ENCODE measurements around the gene NKIRAS1.

NKIRAS1 gene

DNA sequence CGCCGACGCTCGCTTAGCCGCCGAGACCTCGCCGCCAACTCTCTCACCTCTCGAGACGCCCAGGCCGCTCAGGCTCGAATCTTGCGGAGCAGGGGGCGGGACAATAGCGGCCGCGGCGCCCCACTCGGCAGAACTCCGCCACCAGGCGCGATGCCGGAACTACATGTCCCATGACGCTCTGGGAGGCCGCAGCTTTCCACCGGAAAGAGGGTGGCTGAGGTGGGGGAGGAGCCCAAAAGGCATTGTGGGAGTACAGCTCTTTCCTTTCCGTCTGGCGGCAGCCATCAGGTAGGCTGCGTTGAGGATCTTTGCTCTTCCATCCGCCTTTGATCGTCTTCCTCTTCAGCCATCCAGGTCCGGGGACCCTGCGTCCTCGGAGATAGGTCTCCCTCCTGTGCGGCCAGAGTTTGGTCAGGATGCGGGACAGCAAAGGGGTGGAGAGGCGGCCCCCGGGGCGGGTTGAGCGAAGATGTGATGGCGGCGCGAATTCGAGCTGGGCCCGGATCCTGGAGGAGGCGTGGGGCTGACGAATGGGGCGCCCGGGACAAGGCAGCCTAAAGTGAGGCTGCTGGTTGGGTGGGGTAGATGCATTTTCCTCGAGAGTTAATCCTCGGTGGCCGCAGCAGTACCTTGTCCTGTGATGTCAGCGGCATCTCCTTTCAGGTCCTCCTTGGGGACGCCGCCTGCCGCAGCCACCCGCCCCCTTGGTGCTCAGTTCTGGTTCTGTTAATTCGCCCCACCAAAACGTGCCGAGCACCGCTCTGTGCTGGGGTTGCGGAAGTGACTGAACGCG is at the start of gene NKIRAS1, which contains the start of gene RPL15:
TSS of gene NKIRAS1 (minus strand) at position 105 of the 793 bp plus-strand sequence. CDS start 6,086 bp downstream, outside the sequence.
TSS of gene RPL15 (plus strand) at position 247 of the 793 bp plus-strand sequence. CDS start 728 bp downstream, outside the sequence.
- TF ChIP-seq, protein P1, sequence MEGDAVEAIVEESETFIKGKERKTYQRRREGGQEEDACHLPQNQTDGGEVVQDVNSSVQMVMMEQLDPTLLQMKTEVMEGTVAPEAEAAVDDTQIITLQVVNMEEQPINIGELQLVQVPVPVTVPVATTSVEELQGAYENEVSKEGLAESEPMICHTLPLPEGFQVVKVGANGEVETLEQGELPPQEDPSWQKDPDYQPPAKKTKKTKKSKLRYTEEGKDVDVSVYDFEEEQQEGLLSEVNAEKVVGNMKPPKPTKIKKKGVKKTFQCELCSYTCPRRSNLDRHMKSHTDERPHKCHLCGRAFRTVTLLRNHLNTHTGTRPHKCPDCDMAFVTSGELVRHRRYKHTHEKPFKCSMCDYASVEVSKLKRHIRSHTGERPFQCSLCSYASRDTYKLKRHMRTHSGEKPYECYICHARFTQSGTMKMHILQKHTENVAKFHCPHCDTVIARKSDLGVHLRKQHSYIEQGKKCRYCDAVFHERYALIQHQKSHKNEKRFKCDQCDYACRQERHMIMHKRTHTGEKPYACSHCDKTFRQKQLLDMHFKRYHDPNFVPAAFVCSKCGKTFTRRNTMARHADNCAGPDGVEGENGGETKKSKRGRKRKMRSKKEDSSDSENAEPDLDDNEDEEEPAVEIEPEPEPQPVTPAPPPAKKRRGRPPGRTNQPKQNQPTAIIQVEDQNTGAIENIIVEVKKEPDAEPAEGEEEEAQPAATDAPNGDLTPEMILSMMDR (IDR thresholded peaks at IDR 0.05; ENCODE audit: control insufficient read depth, insufficient read depth, low read depth, low read length, missing control alignments) = peak; percentile 52
- H3K4me3 ChIP-seq (ENCODE audit: control insufficient read depth, low read depth, low read length) = peak within 1 kb of the TSS; percentile 71
- peak; percentile 87 for DNase-seq (ENCODE audit: low read depth)

DNA sequence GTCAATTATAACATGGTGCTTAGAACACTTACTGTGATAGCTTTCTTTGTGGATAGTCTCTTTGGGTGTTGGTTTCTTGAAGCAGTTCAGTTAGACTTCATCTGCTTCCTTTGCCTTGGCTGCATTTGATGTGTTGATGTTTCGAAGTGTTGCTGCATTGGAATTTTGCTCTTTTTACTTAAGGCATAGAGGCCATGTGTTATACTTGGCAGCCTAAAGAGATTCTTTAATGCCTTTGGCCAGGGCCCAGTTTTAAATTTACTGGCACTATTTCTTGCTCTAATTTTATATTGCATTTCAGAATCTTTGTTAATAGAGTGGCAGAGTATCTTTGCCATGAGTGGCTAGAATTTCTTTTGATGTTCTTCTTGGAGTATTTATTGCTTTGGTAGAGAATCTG is 49.5 kb upstream of the NKIRAS1 start:
- TF ChIP-seq, protein P1 (IDR thresholded peaks at IDR 0.05; ENCODE audit: control insufficient read depth, insufficient read depth, low read depth, low read length, missing control alignments) = no peak
- DNase-seq (ENCODE audit: low read depth) = no peak
- no peak overlapping the region for H3K4me3 ChIP-seq (ENCODE audit: control insufficient read depth, low read depth, low read length)

DNA sequence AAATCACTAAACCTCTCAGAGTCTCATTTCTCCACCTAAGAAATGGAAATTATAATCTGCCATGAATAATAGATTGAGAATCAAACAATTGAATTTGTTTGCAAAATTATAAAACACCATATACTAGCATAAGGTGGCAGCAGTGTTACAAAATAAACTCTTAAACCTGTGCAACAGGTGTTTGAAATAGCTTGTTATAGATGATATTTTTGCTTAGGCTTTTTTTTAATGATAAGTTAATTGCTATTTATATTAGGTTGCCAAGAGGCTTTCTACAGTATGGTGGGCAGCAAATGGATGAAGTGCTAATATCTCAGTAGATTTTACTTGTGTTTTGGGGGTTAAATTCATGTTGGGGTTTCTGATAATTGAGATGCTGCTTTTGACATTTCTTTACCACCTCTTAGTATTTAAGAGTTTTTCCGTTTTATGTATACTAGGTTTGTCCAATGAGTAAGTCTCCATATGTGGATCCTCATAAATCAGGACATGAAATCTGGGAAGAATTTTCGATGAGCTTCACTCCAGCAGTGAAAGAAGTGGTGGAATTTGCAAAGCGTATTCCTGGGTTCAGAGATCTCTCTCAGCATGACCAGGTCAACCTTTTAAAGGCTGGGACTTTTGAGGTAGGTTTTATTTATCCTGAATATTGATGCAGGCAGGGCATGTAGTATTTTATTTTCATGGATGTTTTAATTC is 47.9 kb upstream of the NKIRAS1 start:
- no peak for DNase-seq (ENCODE audit: low read depth)
- H3K4me3 ChIP-seq (ENCODE audit: control insufficient read depth, low read depth, low read length) = no peak overlapping the region
- TF ChIP-seq, protein P1 (IDR thresholded peaks at IDR 0.05; ENCODE audit: control insufficient read depth, insufficient read depth, low read depth, low read length, missing control alignments) = no peak

DNA sequence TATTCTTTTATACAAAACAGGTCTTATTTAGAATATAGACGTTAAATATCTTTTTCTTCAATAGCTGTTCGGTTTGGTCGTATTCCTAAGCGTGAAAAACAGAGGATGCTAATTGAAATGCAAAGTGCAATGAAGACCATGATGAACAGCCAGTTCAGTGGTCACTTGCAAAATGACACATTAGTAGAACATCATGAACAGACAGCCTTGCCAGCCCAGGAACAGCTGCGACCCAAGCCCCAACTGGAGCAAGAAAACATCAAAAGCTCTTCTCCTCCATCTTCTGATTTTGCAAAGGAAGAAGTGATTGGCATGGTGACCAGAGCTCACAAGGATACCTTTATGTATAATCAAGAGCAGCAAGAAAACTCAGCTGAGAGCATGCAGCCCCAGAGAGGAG is 45.1 kb upstream of the NKIRAS1 start:
- H3K4me3 ChIP-seq (ENCODE audit: control insufficient read depth, low read depth, low read length) = no peak overlapping the region
- TF ChIP-seq, protein P1 (IDR thresholded peaks at IDR 0.05; ENCODE audit: control insufficient read depth, insufficient read depth, low read depth, low read length, missing control alignments) = no peak
- no peak for DNase-seq (ENCODE audit: low read depth)

DNA sequence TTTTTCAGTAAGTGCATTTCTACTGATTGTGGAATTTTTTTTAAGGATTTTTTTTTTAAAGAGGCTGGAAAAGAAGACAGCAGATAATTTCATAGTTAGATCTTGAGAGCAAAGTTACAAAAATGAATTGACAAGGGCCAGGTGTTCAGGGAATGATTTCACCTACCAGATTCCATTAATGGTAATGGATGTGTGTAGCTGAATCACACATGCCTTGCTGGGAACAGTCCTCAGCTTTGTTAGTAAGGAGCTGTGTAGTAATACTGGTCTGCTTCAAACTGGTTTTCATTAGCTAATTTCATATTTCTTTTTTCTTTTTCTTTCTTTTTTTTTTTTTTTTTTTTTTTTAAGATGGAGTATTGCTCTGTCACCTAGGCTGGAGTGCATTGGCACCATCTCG is 44.3 kb upstream of the NKIRAS1 start:
- no peak for DNase-seq (ENCODE audit: low read depth)
- no peak overlapping the region for H3K4me3 ChIP-seq (ENCODE audit: control insufficient read depth, low read depth, low read length)
- TF ChIP-seq, protein P1 (IDR thresholded peaks at IDR 0.05; ENCODE audit: control insufficient read depth, insufficient read depth, low read depth, low read length, missing control alignments) = no peak

DNA sequence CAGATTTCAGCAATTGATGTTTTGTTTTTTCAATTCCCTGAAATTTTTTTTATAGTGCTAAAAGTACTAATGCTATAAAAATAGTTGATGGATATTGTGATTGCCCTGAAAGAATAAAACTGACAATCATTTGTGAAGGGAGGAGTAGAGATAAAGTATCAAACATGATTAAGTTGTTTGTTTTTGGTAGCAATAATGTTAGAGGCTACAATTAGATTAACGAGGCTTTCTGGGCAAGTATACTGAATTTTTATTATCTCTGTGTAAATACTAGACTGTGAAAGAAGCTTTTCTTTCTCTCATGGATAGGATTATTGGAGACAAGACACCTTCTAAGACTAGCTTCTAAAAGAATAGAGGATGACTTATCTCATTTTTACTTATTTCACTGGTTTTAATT is 43.9 kb upstream of the NKIRAS1 start:
- TF ChIP-seq, protein P1 (IDR thresholded peaks at IDR 0.05; ENCODE audit: control insufficient read depth, insufficient read depth, low read depth, low read length, missing control alignments) = no peak
- no peak overlapping the region for H3K4me3 ChIP-seq (ENCODE audit: control insufficient read depth, low read depth, low read length)
- no peak for DNase-seq (ENCODE audit: low read depth)
